ENCODE measurements around the gene DHX32.

DNA sequence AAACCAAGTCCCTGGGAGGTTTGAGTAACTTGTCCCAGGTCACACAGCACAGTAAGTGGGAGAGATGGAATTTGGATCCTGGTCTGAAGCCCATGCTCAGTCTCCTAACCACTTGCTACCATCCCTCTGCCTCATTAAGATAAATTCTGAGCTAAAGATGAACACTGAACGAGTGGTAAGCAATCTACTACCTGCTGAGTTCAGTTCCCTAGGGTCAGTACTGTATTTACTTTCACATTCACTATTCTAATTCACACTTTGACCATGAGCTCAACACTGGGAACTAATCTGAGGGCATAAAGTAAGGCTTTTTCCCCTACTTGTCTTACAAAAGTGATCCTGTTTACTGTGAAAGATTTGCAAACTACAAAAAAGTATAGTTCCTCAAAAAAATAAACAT is 60.4 kb downstream of the DHX32 start:
- TF ChIP-seq, protein P1, sequence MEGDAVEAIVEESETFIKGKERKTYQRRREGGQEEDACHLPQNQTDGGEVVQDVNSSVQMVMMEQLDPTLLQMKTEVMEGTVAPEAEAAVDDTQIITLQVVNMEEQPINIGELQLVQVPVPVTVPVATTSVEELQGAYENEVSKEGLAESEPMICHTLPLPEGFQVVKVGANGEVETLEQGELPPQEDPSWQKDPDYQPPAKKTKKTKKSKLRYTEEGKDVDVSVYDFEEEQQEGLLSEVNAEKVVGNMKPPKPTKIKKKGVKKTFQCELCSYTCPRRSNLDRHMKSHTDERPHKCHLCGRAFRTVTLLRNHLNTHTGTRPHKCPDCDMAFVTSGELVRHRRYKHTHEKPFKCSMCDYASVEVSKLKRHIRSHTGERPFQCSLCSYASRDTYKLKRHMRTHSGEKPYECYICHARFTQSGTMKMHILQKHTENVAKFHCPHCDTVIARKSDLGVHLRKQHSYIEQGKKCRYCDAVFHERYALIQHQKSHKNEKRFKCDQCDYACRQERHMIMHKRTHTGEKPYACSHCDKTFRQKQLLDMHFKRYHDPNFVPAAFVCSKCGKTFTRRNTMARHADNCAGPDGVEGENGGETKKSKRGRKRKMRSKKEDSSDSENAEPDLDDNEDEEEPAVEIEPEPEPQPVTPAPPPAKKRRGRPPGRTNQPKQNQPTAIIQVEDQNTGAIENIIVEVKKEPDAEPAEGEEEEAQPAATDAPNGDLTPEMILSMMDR (IDR thresholded peaks at IDR 0.05; ENCODE audit: low read depth, low read length): no peak
- no peak for TF ChIP-seq POLR2A (IDR thresholded peaks at IDR 0.05; ENCODE audit: extremely low read depth, insufficient read length)
